Fibroblast of lung (primary cell): Measurements from ENCODE around the gene HSF4.

ENCODE experiments used
- EZH2 ChIP-seq: IDR thresholded peaks from 2 replicates; pipeline ENCODE4 v1.5.1; 2012; ENCODE audit warnings: low read length, control low read depth, mild to moderate bottlenecking; ENCODE audit errors: missing control alignments
- TF ChIP-seq, protein P1 (sequence below), 2 donors: IDR thresholded peaks in 1 of 2; conservative IDR thresholded peaks in 1 of 2; 1 replicate in 1 of 2; 2 replicates in 1 of 2; pipeline ENCODE4 v1.5.1; 2011 to 2012; ENCODE audit warnings: low read length in 2 of 2, control low read depth in 1 of 2, inconsistent platforms in 1 of 2, low read depth in 1 of 2, mild to moderate bottlenecking in 1 of 2

GRCh38 chr16:67163164-67163998 lies 1.2 kb upstream of the HSF4 start:
- TF ChIP-seq EZH2: peak; percentile 10
- TF ChIP-seq, protein P1, sequence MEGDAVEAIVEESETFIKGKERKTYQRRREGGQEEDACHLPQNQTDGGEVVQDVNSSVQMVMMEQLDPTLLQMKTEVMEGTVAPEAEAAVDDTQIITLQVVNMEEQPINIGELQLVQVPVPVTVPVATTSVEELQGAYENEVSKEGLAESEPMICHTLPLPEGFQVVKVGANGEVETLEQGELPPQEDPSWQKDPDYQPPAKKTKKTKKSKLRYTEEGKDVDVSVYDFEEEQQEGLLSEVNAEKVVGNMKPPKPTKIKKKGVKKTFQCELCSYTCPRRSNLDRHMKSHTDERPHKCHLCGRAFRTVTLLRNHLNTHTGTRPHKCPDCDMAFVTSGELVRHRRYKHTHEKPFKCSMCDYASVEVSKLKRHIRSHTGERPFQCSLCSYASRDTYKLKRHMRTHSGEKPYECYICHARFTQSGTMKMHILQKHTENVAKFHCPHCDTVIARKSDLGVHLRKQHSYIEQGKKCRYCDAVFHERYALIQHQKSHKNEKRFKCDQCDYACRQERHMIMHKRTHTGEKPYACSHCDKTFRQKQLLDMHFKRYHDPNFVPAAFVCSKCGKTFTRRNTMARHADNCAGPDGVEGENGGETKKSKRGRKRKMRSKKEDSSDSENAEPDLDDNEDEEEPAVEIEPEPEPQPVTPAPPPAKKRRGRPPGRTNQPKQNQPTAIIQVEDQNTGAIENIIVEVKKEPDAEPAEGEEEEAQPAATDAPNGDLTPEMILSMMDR (conservative IDR thresholded peaks at IDR 0.05 in 1 of 2, IDR thresholded peaks at IDR 0.05 in 1 of 2; ENCODE audit: low read depth in 1 of 2, low read length in 2 of 2): no peak
